Prostate gland (tissue), 2 donors: ENCODE measurements around the gene CACNA1I.

ENCODE experiments used
- POLR2A ChIP-seq: fragments of 450-650 bp; IDR thresholded peaks from one replicate; pipeline ENCODE4 v1.6.1; 2016; ENCODE audit warnings: antibody characterized with exemption, mild to moderate bottlenecking
- POLR2AphosphoS5 ChIP-seq: sonication (generic); formaldehyde crosslinking; IDR thresholded peaks from one replicate; pipeline ENCODE4 v1.6.1; 2017; ENCODE audit warnings: antibody characterized with exemption
- TF ChIP-seq, protein P1 (sequence below), 4 experiments: fragments of 200-600 bp in 2 of 4; fragments of 450-650 bp in 2 of 4; sonication (generic) in 2 of 4; IDR thresholded peaks; 1 replicate in 3 of 4; 2 replicates in 1 of 4; pipeline ENCODE4 v1.5.1; 2016 to 2019; ENCODE audit warnings: antibody characterized with exemption in 4 of 4, mild to moderate bottlenecking in 2 of 4, moderate library complexity in 2 of 4

DNA sequence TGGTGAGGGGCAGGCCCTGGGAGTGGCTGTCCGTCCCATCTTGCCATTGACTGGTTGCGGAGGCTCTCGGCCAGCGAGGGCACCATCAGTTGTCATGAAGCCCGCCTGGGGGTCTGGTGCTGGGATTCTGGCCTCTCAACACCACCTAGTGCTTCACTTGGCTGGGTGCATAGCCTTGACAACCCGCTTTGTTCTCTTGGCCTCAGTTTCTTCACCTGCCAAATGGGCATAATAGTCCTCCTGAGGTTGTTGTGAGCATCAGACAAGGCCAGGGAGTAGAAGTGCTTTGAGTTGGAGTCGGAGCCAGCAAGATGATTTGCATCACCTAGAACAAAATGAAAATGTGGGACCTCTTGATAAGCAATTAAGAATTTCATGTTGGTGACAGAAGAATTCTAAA is 1.5 kb upstream of the CACNA1I start:
- TF ChIP-seq POLR2AphosphoS5 (no peak), POLR2A (no peak)
- TF ChIP-seq, protein P1, sequence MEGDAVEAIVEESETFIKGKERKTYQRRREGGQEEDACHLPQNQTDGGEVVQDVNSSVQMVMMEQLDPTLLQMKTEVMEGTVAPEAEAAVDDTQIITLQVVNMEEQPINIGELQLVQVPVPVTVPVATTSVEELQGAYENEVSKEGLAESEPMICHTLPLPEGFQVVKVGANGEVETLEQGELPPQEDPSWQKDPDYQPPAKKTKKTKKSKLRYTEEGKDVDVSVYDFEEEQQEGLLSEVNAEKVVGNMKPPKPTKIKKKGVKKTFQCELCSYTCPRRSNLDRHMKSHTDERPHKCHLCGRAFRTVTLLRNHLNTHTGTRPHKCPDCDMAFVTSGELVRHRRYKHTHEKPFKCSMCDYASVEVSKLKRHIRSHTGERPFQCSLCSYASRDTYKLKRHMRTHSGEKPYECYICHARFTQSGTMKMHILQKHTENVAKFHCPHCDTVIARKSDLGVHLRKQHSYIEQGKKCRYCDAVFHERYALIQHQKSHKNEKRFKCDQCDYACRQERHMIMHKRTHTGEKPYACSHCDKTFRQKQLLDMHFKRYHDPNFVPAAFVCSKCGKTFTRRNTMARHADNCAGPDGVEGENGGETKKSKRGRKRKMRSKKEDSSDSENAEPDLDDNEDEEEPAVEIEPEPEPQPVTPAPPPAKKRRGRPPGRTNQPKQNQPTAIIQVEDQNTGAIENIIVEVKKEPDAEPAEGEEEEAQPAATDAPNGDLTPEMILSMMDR (IDR thresholded peaks at IDR 0.05) = no peak
